Stimulated activated CD4-positive, alpha-beta T cell treated with anti-CD3 and anti-CD28 coated beads, Interleukin-15, amount 100 ng/mL, for 24 hours (primary cell): ENCODE measurements around the gene GPR39.
"Not testable (repeated sequence)": the region's sequence is repeated elsewhere in the genome, so short reads cannot be mapped to it uniquely, and the experiment has no call there.

ENCODE experiments used
- DNase-seq: peaks from one replicate; pipeline ENCODE4 v3.0.0-alpha.2; 2020

GPR39 gene

DNA sequence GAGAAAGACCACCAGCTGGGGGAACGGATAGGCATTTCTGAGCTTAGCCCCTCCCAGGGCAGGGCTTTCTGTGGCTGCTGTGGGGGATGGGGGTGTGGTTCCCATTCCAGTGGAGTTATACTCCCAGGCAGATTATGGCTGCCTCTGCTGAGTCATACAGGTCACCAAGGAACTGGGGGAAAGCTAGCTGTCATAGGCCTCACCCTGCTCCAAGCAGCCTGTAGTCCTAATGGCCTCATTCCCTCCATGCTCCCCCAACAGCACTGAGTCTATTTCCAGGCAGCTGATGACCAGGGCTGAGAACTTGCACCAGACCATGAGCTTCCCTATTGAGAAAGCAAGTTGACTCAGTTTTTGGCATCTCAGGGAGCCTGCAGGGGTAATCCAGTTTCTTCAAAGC lies 87.1 kb downstream of the GPR39 start:
- no peak for DNase-seq

DNA sequence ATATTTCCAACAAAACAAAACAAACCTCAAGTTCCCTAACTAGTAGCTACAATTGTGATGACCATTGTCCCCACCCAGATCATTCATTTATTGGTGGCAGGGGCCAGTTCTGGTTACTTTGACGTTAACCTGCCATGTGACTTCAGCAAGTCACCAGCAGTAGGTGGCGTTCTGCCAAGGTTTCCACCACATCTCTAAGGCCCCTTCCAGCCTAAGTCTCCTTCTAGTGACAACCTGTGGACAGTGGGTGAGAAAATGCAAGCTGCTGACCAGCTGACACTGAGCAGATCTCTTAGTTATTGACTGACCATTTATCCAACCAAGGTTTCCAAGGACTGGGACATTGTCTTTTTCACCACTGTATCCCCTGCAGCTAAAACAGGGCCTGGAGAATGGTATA lies 98.4 kb downstream of the GPR39 start:
- DNase-seq = no peak

DNA sequence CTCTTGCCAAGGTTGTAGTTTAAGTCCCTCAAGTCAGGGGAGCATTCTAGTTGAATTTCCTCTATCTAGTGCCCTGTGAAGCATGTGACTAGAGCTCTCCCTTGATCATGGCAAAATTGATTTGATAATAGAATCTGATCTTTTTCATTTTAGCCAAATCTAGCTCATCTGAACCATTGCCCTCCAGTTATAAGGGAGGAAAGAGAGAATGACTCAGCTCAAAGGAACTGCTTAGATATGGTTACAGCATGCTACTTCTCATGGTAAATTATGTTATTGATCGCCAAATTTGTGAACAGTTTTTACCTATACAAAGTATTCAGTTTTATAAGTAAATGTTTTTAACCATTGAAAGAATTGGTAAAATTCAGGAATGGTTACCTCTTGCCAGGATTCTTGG lies 100.8 kb downstream of the GPR39 start:
- DNase-seq = no peak

DNA sequence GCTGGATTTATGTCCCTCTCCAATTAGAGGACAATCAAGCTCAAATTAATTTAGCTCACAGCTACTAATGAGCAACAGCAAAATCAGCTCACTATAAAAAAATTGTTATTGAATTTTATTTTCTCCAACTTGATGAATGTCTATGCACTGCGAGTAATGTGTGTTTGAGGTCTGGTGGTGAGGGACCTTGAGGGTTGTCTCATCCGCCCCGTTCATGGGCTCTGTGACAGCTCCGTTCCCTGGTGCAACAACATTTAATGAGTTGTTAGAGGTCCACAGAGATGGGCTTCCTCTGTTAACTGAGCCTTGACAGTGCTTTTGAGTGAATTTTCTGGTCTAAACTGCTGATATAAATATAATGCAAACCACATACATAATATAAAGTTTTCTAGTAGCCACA lies 101.7 kb downstream of the GPR39 start:
- no peak for DNase-seq

DNA sequence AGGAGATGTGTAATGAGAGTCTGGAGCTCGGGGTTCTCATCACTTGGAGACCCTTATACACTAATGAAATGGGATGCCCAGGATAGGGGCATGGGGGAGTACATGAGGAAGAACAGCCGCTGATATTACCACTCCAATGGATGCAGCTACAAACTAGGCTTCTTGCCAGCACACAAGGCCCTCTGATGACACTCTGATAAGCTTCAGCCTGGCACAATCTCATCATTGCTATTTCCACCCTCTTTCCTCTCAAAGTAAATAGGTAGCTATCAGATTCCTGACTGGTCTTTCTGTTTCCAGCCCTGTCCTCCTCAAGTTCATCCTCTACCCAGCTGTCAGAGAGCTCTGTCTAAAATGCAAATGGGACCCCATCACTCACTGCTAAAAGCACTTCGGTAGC lies 103.0 kb downstream of the GPR39 start:
- DNase-seq = no peak

DNA sequence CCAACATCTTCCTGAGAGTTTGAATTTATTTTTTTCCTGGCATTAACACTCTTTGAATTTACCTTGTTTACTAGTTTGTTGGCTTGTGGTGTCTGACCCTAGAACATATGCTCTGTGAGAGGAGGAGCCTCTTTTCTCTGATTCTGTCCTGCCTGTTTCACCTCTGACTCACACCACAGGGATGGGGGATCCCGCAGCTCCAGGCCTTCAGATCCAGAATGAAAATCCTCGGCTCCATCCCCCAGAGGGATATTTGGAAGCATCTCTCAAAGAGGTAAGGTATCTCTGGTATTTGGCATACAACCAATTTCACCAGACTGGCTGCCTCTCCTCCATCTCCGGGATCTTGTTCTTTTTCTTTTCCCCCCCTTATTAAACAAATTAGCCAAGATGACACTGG lies 104.7 kb downstream of the GPR39 start:
- DNase-seq = no peak

DNA sequence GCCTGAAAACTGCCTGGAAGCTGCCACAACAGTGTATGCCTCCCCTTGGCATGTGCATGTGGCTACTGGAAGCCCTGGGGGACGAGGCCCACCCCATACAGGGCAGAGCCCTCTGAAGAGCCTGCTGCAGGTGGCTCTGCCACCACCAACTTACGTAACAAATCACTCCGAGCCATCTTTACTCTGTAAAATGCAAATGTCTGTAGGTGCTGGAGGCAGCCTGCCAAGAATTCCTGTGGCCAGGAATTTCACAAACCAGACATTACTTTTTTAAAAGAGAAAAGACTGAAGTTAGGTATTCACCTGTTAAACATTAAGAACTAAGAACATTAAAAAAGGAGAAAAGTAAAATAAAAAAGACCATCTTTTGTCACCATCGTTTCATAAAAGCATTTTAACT lies 106.3 kb downstream of the GPR39 start:
- no peak for DNase-seq

DNA sequence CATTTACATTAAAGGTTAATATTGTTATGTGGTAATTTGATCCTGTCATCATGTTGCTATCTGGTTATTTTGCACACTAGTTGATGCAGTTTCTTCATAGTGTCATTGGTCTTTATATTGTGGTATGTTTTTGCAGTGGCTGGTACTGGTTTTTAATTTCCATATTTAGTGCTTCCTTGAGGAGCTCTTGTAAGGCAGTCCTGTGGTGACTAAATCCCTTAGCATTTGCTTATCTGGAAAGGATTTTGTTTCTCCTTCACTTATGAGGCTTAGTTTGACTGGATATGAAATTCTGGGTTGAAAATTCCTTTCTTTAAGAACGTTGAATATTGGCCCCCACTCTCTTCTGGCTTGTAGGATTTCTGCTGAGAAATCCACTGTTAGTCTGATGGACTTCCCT lies 120.5 kb downstream of the GPR39 start:
- not testable (repeated sequence) for DNase-seq

DNA sequence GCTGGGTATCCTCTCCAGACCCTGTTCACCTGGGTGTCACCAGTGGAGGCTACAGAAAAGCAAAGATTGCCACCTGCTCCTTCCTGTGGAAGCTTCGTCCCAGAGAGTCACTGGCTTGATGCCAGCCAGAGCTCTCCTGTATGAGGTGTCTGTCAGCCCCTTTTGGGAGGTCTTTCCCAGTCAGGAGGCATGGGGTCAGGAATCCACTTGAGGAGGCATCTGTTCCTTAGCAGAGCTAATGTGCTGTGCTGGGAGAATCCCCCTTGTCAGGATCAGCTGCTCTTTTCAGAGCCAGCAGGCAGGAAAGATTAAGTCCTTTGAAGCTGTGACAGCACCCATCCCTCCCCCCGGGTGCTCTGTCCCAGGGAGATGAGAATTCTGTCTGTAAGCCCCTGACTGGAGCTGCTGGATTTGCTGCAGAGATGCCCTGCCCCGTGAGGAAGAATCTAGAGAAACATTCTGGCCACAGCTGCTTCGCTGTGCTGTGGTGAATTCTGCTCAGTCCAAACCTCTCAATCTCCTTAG lies 121.8 kb downstream of the GPR39 start:
- no peak for DNase-seq

DNA sequence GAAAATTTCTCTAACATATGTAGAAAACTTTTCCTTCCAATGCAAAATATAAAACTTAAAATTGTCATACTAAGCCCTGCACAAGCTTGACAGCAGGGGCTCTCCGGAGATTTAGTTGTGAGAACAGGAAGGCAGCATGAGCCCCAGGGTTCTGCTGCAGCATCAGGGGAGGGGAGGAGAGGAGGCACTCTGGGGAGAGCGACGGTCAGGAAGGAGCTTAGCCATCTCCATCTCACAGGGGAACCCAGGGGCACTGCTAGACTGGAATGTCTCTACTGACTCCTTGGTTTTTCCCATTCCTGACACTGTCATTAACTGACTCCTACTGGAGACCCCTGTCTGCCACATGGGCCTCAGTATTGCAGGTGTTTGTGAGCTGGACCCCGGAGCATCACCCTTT lies 123.6 kb downstream of the GPR39 start:
- DNase-seq = no peak

DNA sequence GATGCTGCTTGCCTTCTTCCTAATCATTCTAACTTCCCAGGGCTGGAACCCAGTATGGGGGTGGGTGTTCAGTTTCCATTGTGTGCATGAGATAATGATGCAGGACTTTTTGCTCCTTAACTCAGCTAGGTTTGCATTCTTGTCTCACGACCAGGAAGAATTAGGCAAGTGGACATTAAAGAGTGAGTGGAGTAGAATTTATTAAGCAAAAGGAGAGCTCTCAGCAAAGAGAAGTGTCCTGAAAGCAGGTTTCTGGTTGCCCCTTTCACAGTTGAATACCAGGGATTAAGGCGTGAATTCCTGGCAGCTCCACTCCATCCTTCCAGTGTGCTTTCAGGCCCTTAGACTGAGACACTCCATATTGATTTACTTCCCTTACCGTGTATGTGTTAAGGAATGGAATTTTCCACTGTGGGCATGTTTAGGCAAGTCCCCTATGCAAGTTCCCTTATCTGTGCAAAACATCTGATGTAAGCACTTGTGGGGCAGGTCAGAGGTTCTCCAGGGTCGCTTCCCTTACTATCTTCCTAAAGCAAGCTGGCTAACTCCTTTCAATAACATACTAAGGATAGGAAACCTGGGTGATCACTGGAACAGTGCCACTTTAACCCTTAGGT lies 126.5 kb downstream of the GPR39 start:
- no peak for DNase-seq

DNA sequence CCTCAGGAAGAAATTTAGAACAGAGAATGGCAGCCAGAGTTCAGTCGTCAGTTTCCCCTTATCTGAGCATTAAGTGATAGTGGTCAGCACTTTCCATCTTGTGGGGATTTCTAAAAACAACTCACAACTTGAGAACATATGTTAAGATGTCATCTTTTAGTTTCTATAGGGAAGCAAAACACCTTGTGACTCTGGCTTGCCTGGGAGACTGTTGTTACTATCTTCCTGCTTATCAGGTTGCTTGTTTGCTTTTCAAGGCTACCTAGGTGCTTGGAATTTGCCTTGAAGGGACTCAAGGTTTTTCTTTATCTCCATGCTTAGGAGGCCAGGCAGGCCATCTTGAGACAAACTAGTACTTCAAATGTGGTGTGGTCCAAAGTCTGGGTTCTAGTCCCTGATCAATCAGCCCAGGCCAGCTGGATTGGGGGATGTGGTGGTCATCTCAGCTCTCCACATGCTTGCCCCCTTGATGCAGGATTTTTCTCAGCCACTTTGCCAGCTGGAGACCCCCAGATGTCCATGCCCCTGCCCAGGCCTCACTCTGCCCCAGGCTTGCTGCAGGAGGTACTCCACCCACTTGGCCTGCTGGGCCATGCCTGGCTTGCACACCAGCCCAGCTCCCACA lies 127.5 kb downstream of the GPR39 start:
- DNase-seq = no peak

DNA sequence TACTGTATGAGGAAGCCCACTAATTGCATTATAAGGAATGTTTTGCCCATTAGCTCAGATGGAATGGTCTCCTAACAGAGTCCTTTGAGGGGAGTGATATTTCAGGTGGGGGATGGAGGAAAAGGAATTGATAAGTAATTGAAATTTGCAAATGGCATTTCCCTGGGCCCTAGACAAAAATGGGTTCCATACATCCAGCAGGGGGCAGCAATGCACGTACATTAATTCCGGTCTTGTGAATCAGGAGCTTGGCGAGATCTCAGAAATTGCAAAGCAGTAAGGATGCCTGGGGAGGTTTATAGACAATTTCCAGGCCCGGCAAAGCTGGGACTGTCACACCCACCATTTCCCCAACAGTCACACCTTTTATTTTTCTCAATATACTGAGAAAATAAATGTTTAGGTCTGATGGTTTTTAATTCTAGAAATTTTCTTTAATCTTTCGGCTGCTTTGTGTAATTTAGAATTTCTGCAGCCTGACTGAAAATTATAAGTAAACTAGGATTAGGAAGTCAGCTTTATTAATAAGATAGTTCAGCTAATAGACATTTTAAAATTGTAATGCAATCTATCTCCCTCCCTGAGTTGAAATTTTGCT lies 130.6 kb downstream of the GPR39 start:
- peak; percentile 69 for DNase-seq

DNA sequence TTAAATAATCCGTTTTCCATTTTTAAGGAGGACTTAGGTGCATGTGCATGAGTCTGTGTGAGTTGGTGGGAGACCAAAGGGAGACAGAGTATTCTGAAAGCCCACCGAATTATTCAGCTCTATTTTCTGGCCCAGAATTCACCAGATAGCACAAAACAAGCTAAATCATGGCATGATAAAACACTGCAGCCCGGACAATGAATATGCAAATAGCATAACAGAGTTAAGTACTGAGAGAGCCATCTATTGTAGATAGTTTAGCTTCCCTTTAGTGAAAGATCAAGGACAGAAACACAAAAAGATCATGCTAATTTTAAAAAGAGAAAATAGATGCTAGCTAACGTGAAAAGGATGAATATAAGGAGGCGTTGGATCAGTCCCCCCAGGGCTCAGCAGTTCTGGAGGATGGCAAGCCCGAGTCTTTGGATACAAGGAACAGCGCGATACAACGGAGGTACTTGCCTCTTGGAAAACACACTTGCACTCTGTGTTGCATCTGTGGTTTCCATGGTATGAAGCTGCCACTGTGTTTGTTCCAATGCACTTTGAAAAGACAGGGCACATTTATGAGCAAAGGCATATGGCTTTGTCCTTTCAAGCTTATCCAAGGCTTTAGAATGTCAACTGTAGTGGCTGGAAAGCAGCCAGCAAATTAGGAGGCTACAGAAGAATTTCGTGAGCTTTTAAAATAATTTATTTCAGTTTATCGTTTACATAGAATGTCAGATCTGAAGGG lies 133.5 kb downstream of the GPR39 start:
- no peak for DNase-seq

DNA sequence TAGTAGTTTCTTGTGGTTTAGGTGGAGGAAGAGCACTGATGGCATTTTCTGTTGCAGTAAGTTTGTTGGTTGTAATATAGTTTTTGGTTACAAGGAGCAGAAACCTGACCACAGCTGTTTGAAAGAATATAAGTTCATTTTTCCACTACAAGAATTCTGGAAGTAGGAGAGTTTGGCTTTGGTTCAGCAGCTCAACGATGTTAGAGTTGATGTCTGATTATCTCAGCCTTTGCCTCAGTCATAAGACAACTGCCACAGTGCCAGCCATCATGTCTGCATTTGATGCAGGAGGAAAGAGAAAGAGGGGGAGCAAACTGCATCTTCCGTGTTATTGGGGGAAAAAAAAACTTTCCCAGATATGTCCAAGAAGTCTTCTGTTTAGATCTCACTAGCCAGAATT lies 134.3 kb downstream of the GPR39 start:
- DNase-seq = no peak

DNA sequence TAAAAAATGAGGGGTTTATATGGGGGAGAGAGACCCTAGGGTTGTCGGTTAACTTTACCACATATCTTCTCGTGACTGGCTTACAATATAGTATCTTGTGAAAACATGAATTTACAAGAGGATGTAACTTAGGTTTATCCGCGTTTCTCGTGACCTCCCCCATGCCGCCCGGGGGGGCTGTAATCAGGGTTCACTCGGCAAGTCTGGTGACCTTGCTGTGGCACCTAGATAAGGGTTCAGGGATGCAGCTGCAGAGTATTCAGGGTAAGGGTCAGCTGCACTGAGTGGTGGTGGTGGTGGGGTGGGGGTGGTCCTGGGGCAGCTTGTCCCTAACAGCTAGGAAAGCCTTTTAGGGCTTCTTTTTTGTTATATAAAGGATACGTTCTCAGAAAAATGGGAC lies 141.1 kb downstream of the GPR39 start:
- no peak for DNase-seq

DNA sequence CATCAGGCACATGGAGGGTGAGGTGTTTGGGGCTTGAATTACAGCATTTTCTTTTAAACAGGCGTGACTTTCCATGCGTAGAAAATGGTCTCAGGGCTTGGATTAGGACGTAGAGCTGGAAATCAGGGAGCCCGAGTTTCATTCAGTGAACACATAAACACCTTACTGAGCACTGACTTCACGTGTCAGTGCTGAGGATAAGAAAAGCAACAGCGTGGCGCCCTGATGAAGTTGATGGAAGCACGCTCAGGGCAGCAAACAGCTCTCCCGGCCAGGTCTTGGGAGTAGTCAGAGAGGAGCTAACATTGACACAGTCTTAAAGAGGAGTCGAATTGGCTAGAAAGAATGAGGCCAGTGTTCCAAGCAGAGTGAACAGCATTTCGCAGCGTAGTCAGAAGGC lies 142.7 kb downstream of the GPR39 start:
- DNase-seq = no peak

DNA sequence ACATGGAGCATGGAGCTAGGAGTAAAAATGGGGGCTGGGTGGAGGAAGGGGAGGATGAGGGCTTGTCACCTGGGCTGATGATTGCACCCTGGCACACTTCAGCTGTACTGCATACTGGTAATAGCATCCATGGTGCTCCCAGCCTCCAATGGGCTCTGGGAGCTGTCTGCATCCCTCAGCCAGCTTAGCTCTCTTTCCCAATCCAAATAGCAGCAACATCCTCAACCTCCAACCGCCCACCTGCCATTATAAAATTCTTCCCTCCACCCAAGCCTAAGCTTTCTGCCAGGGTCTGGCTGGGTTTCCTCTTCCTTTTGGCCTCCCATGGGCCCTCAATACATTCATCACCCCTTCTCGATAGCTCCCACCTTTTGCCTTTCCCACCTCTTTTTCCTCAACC lies 143.3 kb downstream of the GPR39 start:
- no peak for DNase-seq

DNA sequence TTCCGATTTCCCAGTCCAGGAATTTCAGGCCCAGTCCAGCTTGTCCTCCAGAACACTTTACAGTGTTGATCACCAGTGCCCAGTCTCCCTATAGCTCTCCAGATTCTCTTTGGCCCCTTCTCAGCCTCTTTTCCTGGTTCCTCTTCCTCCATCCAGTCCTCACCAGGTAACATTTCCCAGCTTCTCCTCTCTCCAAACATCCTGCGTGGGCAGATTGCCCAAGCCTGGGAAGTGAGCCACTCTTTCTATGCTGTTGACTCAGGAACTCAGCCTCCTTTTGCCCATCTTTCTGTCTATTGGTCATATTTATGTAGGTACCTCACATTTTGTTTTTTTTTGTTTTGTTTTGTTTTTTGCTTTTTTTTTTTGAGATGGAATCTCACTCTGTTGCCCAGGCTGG lies 144.0 kb downstream of the GPR39 start:
- DNase-seq = no peak

DNA sequence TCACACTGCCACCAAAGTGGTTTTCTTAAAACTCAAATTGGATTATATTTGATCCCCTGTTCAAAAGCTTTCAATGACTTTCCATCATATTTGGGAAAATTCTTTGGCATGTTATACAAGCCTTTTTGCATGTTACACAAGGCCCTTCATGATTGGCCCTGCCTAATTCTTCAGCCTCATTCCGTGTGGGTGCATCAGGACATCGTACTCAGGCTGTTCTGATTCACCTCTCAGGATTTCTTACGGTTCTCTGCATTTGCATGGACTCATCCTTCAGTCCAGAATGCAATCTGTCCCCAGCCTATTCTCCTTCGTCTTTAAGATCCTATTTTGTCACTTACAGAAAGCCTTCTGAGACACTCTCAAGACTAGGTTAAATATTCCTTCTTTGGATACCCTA lies 145.6 kb downstream of the GPR39 start:
- DNase-seq = no peak

DNA sequence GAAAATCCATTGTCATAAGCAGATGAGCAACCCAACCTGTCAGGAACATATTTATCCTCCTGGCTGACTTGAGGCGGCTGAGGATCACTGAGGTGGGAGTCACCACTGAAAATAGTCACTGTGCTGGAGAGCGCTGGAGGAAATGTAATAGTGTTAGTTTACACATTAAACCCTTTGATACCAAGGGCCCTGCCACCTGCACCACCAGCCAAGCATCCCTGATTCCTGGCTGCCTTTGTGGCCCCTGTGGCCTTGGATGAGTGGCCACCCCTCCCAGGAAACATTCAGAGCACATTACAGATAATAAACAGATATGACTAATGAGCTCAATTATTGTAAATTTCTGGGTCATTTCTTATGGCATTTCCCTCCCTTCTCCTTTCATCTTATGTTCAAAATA lies 147.5 kb downstream of the GPR39 start:
- no peak for DNase-seq

DNA sequence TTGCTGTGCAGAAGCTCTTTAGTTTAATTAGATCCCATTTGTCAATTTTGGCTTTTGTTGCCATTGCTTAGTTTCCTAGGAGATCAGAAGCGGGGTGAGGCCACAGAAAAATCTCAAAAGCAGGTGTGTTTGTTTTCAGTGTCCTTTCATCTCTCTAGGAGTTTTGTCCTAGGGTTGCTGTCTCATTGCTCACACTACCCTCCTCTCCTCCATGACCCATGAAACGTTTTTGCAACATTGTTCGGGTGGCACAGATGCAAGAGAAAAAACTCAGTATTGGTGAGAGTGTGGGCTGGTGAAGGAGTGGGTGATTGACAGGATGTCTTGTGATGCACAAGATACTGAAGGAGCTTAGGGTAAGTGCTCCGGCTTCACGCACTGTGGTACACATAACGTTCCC lies 149.8 kb downstream of the GPR39 start:
- no peak for DNase-seq

DNA sequence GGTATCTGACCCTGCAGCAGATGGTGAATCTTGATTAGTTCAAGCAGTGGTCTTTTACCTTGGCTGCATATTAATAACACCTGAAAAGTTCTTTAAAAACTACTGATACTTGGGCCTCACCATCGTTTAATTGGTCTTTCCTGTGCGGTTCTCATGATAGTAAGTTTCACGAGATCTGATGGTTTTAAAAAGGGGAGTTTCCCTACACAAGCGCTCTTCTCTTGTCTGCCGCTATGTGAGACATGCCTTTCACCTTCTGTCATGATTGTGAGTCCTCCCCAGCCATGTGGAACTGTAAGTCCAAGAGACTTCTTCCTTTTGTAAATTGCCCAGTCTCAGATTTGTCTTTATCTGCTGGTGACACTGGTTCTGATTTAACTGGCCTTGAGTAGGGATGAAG lies 151.1 kb downstream of the GPR39 start:
- no peak for DNase-seq

DNA sequence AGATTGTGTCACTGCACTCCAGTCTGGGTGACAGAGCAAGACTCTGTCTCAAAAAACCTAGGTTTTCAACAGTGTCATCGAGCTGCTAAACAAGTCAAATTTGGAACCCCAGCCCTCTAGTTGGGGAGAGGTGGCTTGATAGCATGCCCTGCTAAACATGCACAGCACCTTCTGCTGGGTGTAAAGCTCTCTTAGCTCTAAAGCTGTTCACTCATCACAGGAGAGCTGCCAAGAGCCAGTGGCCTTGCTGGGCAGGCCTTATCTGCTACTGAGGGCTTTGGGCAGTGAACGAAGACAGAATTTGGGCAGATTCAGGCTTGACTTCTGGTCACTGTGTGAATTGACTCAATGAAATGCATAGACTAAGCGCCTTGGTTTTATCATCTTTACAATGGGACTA lies 152.1 kb downstream of the GPR39 start:
- DNase-seq = no peak
